Smooth muscle cell (in vitro differentiated cells): ENCODE results near the gene IFI27L2. TPM values are rescaled to one million over a fixed set of nuclear protein-coding genes. Genes with fewer than 3 reads are reported as not detected.
A peak's percentile ranks its signal among the peaks of the same experiment; 100 is the strongest.

Experiments
- DNase-seq: peaks from one replicate; lab custom pipeline; 2025; ENCODE audit not compliant: unreplicated experiment; lab: John Stamatoyannopoulos, UW
- H2AFZ ChIP-seq: fragments of 200-600 bp; sonication (generic); 2 replicates; pipeline ENCODE4 v1.6.0; 2016; ENCODE audit warnings: antibody characterized with exemption, low read depth, mild to moderate bottlenecking
- H3F3A ChIP-seq: fragments of 200-600 bp; sonication (generic); 2 replicates; pipeline ENCODE4 v1.6.0; 2017; ENCODE audit warnings: antibody characterized with exemption, low read depth
- H3K27ac ChIP-seq: fragments of 200-600 bp; sonication (generic); 2 replicates; pipeline ENCODE4 v1.5.1; 2016; ENCODE audit warnings: low read depth, mild to moderate bottlenecking
- H3K27me3 ChIP-seq: fragments of 200-600 bp; sonication (generic); 2 replicates; pipeline ENCODE4 v1.6.1; 2016; ENCODE audit warnings: low read depth, mild to moderate bottlenecking
- H3K36me3 ChIP-seq: fragments of 200-600 bp; sonication (generic); 2 replicates; pipeline ENCODE4 v1.5.1; 2016; ENCODE audit warnings: low read depth
- H3K4me1 ChIP-seq: fragments of 200-600 bp; sonication (generic); 2 replicates; pipeline ENCODE4 v1.5.1; 2016; ENCODE audit warnings: low read depth
- H3K4me2 ChIP-seq: fragments of 200-600 bp; sonication (generic); 2 replicates; pipeline ENCODE4 v1.6.0; 2016; ENCODE audit warnings: mild to moderate bottlenecking
- H3K4me3 ChIP-seq: fragments of 200-600 bp; sonication (generic); 2 replicates; pipeline ENCODE4 v1.5.1; 2016; ENCODE audit warnings: mild to moderate bottlenecking
- H3K79me2 ChIP-seq: fragments of 200-600 bp; sonication (generic); 2 replicates; pipeline ENCODE4 v1.6.0; 2016; ENCODE audit warnings: low read depth, mild to moderate bottlenecking
- H3K9ac ChIP-seq: fragments of 200-600 bp; sonication (generic); 2 replicates; pipeline ENCODE4 v1.6.0; 2016; ENCODE audit warnings: low read depth
- H3K9me3 ChIP-seq: fragments of 200-600 bp; sonication (generic); replicated peaks from 2 replicates; pipeline ENCODE4 v1.5.1; 2016; ENCODE audit warnings: low read depth
- H4K20me1 ChIP-seq: fragments of 200-600 bp; sonication (generic); 2 replicates; pipeline ENCODE4 v1.6.0; 2016; ENCODE audit warnings: low read depth
- CTCF ChIP-seq: fragments of 200-600 bp; sonication (generic); IDR thresholded peaks from 2 replicates; pipeline ENCODE4 v1.5.1; 2017; ENCODE audit warnings: borderline replicate concordance, mild to moderate bottlenecking, antibody characterized with exemption; ENCODE audit not compliant: insufficient read depth, poor library complexity, severe bottlenecking
- WGBS: methylation state at CpG from one replicate; pipeline ENCODE4 v1.1.7; 2016; ENCODE audit warnings: low lambda C conversion rate; 5-methylcytosine and 5-hydroxymethylcytosine counted together
- polyA plus RNA-seq: library from polyadenylated mRNA; unstranded; fragments of >200 nt; fragmentation: Nextera tagmentation; extraction: Ambion mirVana; gene quantifications from 2 replicates; pipeline ENCODE4 v1.2.1, GENCODE V29; 2016
- total RNA-seq: library from RNA; depleted of rRNA; stranded (reverse); fragments of >200 nt; gene quantifications from 2 replicates; pipeline ENCODE4 v1.2.3, GENCODE V29; 2014

The IFI27L2 gene
- total RNA-seq (73.8 and 96.0 TPM in 2 replicates), polyA plus RNA-seq (135 and 162 TPM in 2 replicates)

- no peak for TF ChIP-seq CTCF
- peak within 1 kb of the TSS; percentile 97 for H3K4me2 ChIP-seq
- peak within 1 kb of the TSS; percentile 64 for H3K4me3 ChIP-seq
- H3K79me2 ChIP-seq = no peaks in the 10 kb centered on the region
- 3% methylated on average over 21 of the region's 27 CpGs for WGBS
- no peaks in the 10 kb centered on the region for H3K27me3 ChIP-seq
- H3K9me3 ChIP-seq = no peaks in the 10 kb centered on the region
- no peaks in the 10 kb centered on the region for H3K36me3 ChIP-seq
- peak within 1 kb of the TSS; percentile 89 for H2AFZ ChIP-seq
- peak within 1 kb of the TSS; percentile 24 for H3K27ac ChIP-seq
- DNase-seq = peak; percentile 70
- H3K4me1 ChIP-seq = peaks cover 6% of the 10 kb centered on the region
- no peaks in the 10 kb centered on the region for H3F3A ChIP-seq
- H4K20me1 ChIP-seq = no peaks in the 10 kb centered on the region
- H3K9ac ChIP-seq = peak within 1 kb of the TSS; percentile 38
These were observed at the start of gene IFI27L2 for GRCh38 chr14:94129111-94129757. IFI27L2 (minus strand) TSS chr14:94129604; CDS start chr14:94129564, 40 bp downstream.

GRCh38 chr14:94177806-94178205 lies 48.4 kb upstream of the IFI27L2 start:
- Histone ChIP-seq H3K36me3 (no peaks in the 10 kb centered on the region), H4K20me1 (no peaks in the 10 kb centered on the region), H2AFZ (no peak overlapping the region), H3K27ac (no peak overlapping the region), H3K9ac (no peak overlapping the region), H3K4me1 (peaks cover 17% of the 10 kb centered on the region), H3K4me3 (no peak overlapping the region), H3K9me3 (no peaks in the 10 kb centered on the region), H3K4me2 (no peak overlapping the region), H3F3A (no peaks in the 10 kb centered on the region), H3K79me2 (no peaks in the 10 kb centered on the region), H3K27me3 (peaks cover 56% of the 10 kb centered on the region)
- no peak for DNase-seq
- WGBS = 50% methylated on average over 1 of the region's 1 CpG
- no peak for TF ChIP-seq CTCF

- Histone ChIP-seq H3K4me3 (no peak overlapping the region), H3K79me2 (no peaks in the 10 kb centered on the region), H3K4me2 (no peak overlapping the region), H3K27me3 (peaks cover 57% of the 10 kb centered on the region), H3K9me3 (no peaks in the 10 kb centered on the region), H3K4me1 (peaks cover 17% of the 10 kb centered on the region), H3F3A (no peaks in the 10 kb centered on the region), H3K27ac (no peak overlapping the region), H3K36me3 (no peaks in the 10 kb centered on the region), H3K9ac (no peak overlapping the region), H4K20me1 (no peaks in the 10 kb centered on the region), H2AFZ (no peak overlapping the region)
- no peak for TF ChIP-seq CTCF
- WGBS = 87% methylated on average over 3 of the region's 3 CpGs
- no peak for DNase-seq
These were observed 47.4 kb upstream of the IFI27L2 start for GRCh38 chr14:94176808-94177207.

- H3K4me2 ChIP-seq = no peak overlapping the region
These were observed 46.3 kb upstream of the IFI27L2 start for GRCh38 chr14:94175747-94176146.

More at GRCh38 chr14:94175747-94176146, 46.3 kb upstream of the IFI27L2 start:
- H3K79me2 ChIP-seq = no peaks in the 10 kb centered on the region
- no peak overlapping the region for H3K4me3 ChIP-seq
- TF ChIP-seq CTCF = no peak
- DNase-seq = no peak
- H3K9ac ChIP-seq = no peak overlapping the region
- H3K9me3 ChIP-seq = no peaks in the 10 kb centered on the region
- H3K4me1 ChIP-seq = peaks cover 17% of the 10 kb centered on the region
- no peaks in the 10 kb centered on the region for H3K36me3 ChIP-seq
- H3F3A ChIP-seq = peaks cover 3% of the 10 kb centered on the region
- 28% methylated on average over 7 of the region's 7 CpGs for WGBS
- H4K20me1 ChIP-seq = no peaks in the 10 kb centered on the region
- no peak overlapping the region for H3K27ac ChIP-seq
- H3K27me3 ChIP-seq = peaks cover 57% of the 10 kb centered on the region
- no peak overlapping the region for H2AFZ ChIP-seq
